ENCODE results near the gene COL18A1.

DNA sequence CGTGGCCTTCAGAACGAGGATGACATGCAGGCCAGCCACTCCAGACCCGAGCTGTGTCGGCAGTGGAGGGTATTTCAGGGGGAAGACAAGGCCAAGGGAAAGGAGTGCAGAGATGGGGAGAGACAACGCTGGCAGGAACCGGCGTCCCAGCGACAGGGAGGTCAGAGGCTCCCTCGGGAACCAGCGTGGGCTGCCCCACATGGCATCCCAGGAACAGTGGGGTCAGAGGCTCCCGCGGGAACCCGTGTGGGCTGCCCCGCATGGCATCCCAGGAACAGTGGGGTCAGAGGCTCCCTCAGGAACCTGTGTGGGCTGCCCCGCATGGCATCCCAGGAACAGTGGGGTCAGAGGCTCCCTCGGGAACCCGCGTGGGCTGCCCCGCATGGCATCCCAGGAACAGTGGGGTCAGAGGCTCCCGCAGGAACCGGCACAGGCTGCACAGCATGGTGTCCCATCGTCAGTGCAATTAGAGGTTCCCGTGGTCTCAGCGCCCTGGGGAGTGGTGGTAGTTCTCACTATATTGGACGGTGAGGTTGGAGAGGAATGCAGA lies 94.3 kb downstream of the COL18A1 start:
- TF ChIP-seq CEBPB (tag; IDR thresholded peaks at IDR 0.05) (no peak), CCNT2 (IDR thresholded peaks at IDR 0.05; ENCODE audit: borderline replicate concordance, extremely low read depth, insufficient read length, low read depth, low read length) (no peak), EHMT2 (IDR thresholded peaks at IDR 0.05) (no peak), ZKSCAN8 (CRISPR knock-in tag; IDR thresholded peaks at IDR 0.05) (no peak), EP300 (IDR thresholded peaks at IDR 0.05; ENCODE audit: low read length) (no peak), MAX (CRISPR knock-in tag; IDR thresholded peaks at IDR 0.05) (no peak)
